Stimulated activated naive CD4-positive, alpha-beta T cell (primary cell): ENCODE measurements around the gene CD3G.
"Not testable (repeated sequence)": the region's sequence is repeated elsewhere in the genome, so short reads cannot be mapped to it uniquely, and the experiment has no call there.

Source experiments
- DNase-seq, 6 experiments: peaks; one replicate each; lab custom pipeline; 2025; lab: John Stamatoyannopoulos, UW

The CD3G gene

DNA sequence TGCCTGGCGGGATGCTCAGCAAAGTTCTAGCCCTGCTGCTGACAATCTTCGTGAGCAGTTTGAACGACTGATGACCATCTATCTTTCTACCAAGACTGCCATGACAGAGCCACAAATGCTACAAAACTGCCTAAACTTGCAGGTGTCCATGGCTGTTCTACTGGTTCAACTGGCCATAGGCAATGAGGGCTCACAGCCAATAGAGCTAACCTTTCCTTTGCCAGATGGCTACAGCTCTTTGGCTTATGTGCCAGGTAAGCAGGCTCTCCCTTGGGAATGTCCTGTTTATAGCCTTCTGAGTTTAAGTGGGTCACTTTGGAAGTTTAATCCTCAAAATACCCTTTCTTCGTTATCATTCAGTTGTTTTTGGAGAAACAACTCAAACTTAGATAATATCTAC lies 35.4 kb downstream of the CD3G start:
- no peak for DNase-seq

DNA sequence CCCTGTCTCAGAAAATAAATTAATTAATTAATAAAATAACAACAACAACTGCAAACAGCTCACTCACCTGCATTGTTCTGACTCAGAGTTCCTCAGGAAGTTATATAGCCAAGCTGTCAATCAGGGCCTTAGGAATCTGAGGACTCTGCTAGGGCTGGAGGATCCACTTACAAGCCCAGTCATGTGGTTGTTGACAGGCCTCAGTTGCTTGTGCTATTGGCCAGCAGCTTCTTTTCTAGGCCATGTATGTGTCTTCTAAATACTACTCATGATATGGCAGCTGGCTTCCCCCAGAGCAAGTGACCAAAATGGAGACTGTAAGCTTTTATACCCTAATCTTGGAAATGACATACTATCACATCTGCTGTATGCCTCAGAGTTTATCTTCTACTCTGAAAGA lies 36.4 kb downstream of the CD3G start:
- no peak for DNase-seq

- DNase-seq = no peak
Measured at GRCh38 chr11:118382954-118383353, 38.8 kb downstream of the CD3G start.

- DNase-seq = no peak
Measured at GRCh38 chr11:118383657-118384056, 39.5 kb downstream of the CD3G start.

DNA sequence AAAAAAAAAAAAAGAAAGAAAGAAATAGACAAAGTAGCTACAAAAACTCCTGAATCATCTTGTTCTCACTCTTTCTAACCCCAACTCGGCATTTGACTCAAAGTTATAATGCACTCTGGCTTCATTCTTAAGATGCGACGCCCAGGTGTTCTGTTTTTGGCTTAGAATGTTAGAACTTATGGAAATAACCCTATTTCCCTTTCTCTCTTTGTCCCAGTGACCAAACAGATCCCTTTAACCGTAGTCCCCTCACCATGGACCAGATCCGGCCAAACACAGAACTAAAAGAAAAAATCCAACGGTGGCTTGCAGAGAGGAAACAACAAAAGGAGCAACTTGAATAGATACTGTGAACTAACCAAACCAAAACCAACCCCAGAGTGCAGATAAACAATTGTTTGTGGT lies 52.0 kb downstream of the CD3G start:
- no peak for DNase-seq

DNA sequence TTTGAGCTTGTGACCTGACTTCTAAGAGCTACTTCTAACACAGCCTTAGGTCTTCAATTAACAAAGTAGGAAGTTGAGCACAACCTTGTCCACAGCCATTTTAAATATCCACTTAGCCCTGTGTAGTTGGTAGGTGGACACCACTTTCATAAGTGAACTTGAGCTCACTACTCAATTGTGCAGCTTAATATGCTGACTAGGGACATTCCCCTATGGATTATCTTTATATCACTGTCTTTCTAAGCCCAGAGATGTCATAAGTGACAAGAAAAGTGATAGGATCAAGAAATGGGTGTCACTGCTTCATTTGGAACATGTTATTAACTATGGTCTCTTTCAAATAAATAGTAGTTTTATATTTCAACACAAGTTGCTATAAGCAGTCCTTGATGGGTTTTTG lies 53.3 kb downstream of the CD3G start:
- DNase-seq = no peak

GRCh38 chr11:118398791-118399559 lies 54.8 kb downstream of the CD3G start:
- DNase-seq = peak; percentile 10 to 87 (median 76)

GRCh38 chr11:118401151-118401879 lies 57.2 kb downstream of the CD3G start, which contains the start of gene ATP5MG:
Gene ATP5MG (plus strand): TSS chr11:118401606. CDS start chr11:118401666, 60 bp downstream.
- peak; percentile 84 to 95 (median 91) for DNase-seq

- no peak for DNase-seq
Measured at GRCh38 chr11:118401880-118402590, 57.9 kb downstream of the CD3G start.

DNA sequence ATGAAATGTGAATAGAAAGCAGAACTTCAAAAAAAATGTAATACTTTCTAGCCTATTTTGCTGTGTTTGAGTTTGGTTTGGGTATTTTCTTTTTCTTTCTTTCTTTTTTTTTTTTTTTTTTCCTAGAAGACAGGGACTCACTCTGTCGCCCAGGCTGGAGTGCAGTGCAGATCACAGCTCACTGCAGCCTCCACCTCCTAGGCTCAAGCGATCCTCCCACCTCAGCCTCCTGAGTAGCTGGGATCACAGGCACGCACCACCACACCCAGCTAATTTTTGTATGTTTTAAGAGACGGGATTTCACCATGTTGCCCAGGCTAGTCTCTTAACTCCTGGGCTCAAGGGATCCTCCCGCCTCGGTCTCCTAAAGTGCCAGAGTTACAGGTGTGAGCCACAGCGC lies 58.5 kb downstream of the CD3G start:
- not testable (repeated sequence) for DNase-seq
